Stimulated activated CD8-positive, alpha-beta memory T cell treated with anti-CD3 and anti-CD28 coated beads, Interleukin-12 subunit alpha, Interleukin-12 subunit beta, amount 100 ng/mL, for 4 hours (primary cell): ENCODE data around the gene EFEMP1.

ENCODE experiments used
- DNase-seq: peaks from one replicate; pipeline ENCODE4 v3.0.0-alpha.2; 2020; ENCODE audit warnings: low read depth

The EFEMP1 gene

DNA sequence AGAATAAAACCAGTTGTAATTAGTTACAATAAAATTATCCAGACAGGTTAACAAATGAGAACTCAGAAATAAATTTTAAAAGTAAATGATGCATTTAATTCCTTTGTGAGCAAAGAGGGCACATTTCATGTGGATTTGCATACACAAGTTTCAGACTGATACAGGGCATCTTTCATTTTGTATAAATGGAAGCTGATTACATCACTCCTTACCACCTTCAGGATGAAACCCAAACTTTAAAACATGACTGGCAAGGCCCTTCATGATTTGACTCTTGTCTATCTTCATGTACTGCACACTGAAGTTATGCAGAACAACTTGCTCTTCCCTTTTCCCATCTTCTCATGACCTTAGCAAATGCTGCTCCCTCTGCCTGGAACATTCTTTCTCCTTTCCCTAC, 26.9 kb downstream of the EFEMP1 start:
- DNase-seq = no peak

- no peak for DNase-seq
These were observed 28.9 kb downstream of the EFEMP1 start for GRCh38 chr2:55894720-55895119.

GRCh38 chr2:55891671-55892094, 31.9 kb downstream of the EFEMP1 start:
- DNase-seq = no peak

DNA sequence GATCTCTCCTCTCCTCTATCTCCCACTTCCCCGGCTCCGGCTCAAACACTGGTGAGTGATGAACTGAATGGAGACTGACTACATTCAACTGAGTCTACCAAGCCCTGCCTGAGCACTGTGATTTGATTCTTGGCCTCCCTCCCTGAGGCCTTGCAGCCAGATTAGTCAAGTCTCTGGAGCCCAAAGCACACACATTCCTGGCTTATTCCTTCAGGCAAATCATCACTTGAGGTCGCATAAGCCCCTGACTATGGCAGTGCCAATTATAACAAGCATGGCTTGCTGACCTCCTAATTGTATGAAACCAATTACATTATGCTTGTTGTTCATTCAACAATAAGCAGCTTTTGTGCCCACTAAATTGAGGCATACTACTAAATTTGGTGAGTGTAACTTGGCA, 34.6 kb downstream of the EFEMP1 start:
- DNase-seq = no peak

GRCh38 chr2:55887901-55888624, 35.5 kb downstream of the EFEMP1 start:
- no peak for DNase-seq

- DNase-seq = no peak
These were observed 36.2 kb downstream of the EFEMP1 start for GRCh38 chr2:55887351-55887750.

DNA sequence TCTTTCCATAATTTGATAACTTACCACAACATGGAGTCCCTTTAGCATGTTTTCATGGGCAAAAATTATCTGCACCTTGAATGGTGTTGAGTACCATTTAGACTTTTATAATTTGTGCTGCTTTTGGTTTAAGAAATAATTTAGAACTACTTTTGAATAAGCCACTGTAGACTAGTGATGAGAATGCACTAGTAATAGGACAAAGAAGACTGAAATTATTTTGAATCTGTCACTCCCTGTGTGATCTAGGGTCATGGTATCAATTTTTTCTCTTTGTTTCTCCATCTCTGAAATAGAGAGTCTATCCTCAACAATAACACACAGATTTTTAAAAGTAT, 37.7 kb downstream of the EFEMP1 start:
- no peak for DNase-seq

- no peak for DNase-seq
These were observed 38.2 kb downstream of the EFEMP1 start for GRCh38 chr2:55885127-55885943.

GRCh38 chr2:55883829-55884228, 39.8 kb downstream of the EFEMP1 start:
- DNase-seq = no peak

DNA sequence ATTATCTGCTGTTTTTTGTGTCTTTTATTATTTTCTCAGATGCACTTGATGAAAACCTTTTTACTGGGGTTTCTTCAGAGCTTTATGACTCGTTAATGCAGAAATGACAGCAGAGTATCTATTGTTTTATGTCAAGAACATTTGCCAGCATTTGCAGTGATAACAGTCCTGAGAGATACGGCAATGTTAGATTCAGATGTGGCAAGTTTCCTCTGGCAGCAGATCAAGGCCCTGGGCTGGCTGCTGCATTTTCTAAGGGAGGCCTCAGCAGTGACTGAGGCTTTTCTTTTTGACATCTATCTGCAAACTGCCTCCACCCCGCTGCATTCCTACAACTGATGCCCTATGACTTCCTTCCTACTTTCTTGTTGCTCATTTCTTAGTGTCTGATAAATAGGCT, 40.2 kb downstream of the EFEMP1 start:
- DNase-seq = no peak

GRCh38 chr2:55882954-55883353, 40.6 kb downstream of the EFEMP1 start:
- no peak for DNase-seq

DNA sequence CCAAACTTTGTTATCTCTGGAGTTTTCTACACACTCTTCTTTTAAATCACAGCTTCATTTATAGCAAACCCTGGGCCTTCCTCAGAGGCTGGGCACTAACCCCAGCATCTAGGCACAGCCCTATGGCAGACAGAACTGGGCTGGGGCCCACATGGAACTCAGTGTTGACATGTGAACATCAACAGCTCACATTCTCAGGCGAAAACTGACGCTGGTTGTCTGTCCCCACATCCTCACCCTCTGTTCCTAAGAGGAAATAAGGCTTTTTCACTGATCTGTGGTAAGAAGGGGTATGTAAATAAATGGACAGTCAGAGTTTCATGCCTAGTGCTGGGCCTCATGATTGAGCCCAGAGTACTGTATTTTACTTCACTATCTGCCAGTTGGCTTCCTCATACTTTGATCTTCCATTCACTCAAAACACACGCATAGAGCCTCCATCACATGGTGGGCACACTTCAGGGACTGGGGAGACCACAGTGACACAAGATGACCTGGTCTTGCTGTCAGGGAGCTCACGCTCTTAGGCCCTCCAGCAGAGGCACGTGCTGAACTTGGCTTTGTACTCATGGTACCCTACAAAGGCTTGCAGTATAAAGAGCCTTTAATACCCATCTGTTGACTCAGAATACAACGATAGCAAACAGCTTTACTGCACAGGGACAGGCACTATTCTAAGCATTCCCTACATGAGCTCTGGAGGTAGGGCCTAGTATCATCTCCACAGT, 43.0 kb downstream of the EFEMP1 start:
- no peak for DNase-seq

DNA sequence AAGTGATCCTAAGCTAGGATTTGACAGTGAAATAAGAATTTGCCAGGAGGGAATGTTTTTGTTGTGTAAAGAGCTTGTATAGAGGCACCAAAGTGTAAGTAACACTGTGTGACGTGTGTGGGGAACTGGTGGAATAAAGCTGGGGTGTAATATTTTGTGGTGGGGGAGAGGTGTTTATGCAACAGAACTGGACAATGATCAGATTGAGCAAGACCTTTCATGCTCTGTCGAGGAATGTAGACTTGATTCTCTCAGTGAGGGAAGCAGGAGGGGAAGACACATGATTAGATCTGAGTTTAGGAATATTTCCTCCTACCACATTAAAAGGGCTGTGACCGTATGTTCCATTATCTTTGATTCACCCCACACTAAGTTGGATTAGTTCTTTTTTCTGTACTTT, 43.6 kb downstream of the EFEMP1 start:
- DNase-seq = no peak

- no peak for DNase-seq
These were observed 46.5 kb downstream of the EFEMP1 start for GRCh38 chr2:55877087-55877436.

GRCh38 chr2:55876429-55877086, 47.0 kb downstream of the EFEMP1 start:
- no peak for DNase-seq

- DNase-seq = no peak
These were observed 48.0 kb downstream of the EFEMP1 start for GRCh38 chr2:55875434-55876135.

DNA sequence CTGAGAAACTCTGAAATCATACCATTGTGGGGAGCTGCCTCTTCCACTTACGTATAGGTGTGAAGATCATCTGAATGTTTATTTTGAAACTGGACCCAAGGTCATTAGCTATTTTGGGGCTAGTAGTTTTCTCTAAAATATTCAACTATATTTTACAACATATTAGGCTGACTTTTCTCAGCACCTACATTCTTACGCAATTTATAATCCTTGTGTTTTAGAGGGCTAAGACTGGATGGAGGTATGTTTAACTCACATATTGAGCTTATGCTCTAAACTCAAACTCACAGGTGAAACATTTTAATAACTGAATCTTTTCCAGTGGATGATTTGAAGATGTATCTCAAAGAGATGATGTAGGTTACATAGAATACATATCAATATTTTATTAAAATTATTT, 49.2 kb downstream of the EFEMP1 start:
- no peak for DNase-seq

GRCh38 chr2:55871637-55872036, 51.9 kb downstream of the EFEMP1 start:
- DNase-seq = no peak

- DNase-seq = no peak
These were observed 53.8 kb downstream of the EFEMP1 start for GRCh38 chr2:55869637-55870325.

- no peak for DNase-seq
These were observed 58.3 kb downstream of the EFEMP1 start for GRCh38 chr2:55865096-55865835.
